ENCODE measurements around the gene NID1. TPM values are rescaled to one million over a fixed set of nuclear protein-coding genes. Genes with fewer than 3 reads are reported as not detected.

NID1 gene
- total and polyA plus RNA-seq, 7 donors, result 12.0 to 31.8 (median 22.2) TPM

DNA sequence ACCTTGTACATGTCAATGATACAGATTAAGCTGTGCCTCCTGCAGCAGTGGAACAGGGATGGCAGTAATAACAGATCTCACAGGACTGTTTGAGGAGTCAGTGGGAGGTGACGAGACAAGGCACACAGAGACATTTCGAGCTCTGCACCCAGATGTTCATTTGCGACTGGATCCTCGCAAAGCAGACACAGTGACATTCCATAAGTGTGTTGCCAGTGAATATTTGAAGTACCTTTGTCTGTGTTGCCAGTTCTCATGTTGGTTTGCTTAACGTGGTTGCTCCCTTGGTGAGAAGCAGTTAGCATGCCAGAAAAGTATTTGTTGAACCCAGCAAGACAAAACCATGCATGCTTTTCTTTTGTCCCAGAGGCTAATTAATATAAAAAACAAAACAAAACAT is 67.0 kb downstream of the NID1 start:
- H3K27ac ChIP-seq, result no peak overlapping the region
- TF ChIP-seq, protein P1, sequence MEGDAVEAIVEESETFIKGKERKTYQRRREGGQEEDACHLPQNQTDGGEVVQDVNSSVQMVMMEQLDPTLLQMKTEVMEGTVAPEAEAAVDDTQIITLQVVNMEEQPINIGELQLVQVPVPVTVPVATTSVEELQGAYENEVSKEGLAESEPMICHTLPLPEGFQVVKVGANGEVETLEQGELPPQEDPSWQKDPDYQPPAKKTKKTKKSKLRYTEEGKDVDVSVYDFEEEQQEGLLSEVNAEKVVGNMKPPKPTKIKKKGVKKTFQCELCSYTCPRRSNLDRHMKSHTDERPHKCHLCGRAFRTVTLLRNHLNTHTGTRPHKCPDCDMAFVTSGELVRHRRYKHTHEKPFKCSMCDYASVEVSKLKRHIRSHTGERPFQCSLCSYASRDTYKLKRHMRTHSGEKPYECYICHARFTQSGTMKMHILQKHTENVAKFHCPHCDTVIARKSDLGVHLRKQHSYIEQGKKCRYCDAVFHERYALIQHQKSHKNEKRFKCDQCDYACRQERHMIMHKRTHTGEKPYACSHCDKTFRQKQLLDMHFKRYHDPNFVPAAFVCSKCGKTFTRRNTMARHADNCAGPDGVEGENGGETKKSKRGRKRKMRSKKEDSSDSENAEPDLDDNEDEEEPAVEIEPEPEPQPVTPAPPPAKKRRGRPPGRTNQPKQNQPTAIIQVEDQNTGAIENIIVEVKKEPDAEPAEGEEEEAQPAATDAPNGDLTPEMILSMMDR (IDR thresholded peaks at IDR 0.05), result no peak

DNA sequence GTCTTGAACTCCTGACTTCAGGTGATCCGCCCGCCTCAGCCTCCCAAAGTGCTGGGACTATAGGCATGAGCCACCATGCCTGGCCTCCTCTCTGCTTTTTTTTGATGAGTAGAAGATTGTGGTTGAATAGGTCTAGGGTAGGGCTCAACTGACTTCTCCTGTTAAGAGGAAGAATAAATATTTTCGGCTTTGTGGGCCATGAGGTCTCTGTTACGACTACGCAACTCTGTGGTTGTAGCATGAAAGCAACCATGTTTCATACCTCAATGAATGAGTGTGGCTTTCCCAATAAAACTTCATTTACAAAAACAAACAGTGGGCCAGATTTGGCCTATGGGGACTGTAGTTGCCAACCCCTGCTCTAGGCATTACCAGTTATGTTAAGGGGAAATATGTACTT is 67.8 kb downstream of the NID1 start:
- Histone ChIP-seq H3K27ac (no peak overlapping the region), H3K27me3 (ENCODE audit: insufficient read depth in 3 of 3, low read length in 2 of 3) (no peaks in the 10 kb centered on the region), H3K4me1 (no peaks in the 10 kb centered on the region), H3K36me3 (ENCODE audit: insufficient read depth in 1 of 2, low read depth in 1 of 2) (peaks cover 0 to 11% of the 10 kb centered on the region in 2 donors), H3K4me3 (no peak overlapping the region), H3K9me3 (no peaks in the 10 kb centered on the region)
- intact Hi-C loops (cut with DNase I), result no loop called here
- whole genome bisulfite sequencing, 3 donors, result 87 to 95% (median 88%) methylated on average over 4 to 5 of the region's 5 CpGs
- DNase-seq, result no peak
- TF ChIP-seq, protein P1 (IDR thresholded peaks at IDR 0.05), result no peak
- ATAC-seq, result no peak

More for the DNA sequence above, 67.0 kb downstream of the NID1 start:
- no peaks in the 10 kb centered on the region for H3K9me3 ChIP-seq
- DNase-seq, result no peak
- peaks cover 0 to 8% of the 10 kb centered on the region in 2 donors for H3K36me3 ChIP-seq (ENCODE audit: insufficient read depth in 1 of 2, low read depth in 1 of 2)
- H3K27me3 ChIP-seq (ENCODE audit: insufficient read depth in 3 of 3, low read length in 2 of 3), result no peaks in the 10 kb centered on the region
- WGBS, 3 donors, result 88 to 92% (median 89%) methylated on average over 5 of the region's 5 CpGs
- H3K4me1 ChIP-seq, result no peaks in the 10 kb centered on the region
- H3K4me3 ChIP-seq, result no peak overlapping the region
- intact Hi-C loops (cut with DNase I), result no loop called here
- ATAC-seq, result no peak

DNA sequence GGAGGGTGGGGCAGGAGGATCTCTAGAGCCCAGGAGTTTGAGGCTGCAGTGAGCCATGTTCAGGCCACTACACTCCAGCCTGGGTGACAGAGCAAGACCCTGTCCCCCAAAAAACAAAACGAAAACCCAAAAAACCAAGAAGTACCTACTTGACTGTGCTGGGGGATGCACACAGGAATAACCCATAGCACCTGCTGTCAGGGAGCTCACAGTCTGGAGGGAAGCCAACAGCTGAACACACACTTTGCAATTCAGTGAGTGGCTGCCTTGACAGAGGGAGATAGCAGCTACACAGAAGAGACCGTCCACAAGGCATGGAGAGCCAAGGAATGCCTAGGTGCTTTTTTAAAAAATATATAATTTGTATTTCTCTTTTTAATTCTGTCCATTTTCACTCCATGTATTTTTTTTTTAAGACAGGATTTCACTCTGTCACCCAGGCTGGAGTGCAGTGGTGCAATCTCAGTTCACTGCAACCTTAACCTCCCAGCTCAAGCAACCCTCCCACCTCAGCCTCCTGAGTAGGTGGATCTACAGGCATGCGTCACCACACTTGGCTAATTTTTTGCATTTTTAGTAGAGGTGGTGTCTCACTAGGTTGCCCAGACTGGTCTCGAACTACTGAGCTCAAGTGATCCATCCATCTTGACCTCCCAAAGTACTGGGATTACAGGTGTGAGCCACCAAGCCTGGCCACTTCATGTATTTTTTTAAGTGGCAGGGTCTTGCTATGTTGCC is 68.7 kb downstream of the NID1 start:
- intact Hi-C loops (cut with DNase I), result no loop called here

DNA sequence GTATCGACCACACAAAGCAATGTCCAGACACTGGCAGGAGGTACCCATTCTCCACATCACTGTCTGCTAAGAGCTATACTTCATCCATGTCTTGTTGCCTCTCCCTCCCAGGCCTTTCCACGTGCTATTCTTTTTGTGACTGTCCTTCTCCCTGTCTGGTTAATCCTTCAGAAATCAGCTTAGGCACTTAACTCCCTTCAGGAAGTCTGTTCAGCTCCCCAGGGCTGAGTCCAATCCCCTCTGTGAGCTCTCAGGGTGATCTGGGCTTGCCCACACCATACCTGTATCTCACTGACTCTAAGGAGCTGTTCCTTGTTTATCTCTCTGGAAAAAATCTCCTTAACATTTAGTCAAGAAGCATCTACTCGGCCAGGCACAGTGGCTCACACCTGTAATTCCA is 69.4 kb downstream of the NID1 start:
- no peak overlapping the region for H3K27ac ChIP-seq
- peaks cover 0 to 12% of the 10 kb centered on the region in 2 donors for H3K36me3 ChIP-seq (ENCODE audit: insufficient read depth in 1 of 2, low read depth in 1 of 2)
- H3K4me1 ChIP-seq, result no peaks in the 10 kb centered on the region
- no peak for DNase-seq
- WGBS, 3 donors, result 90 to 93% (median 92%) methylated on average over 3 of the region's 3 CpGs
- ATAC-seq, result no peak
- H3K9me3 ChIP-seq, result no peaks in the 10 kb centered on the region
- TF ChIP-seq, protein P1 (IDR thresholded peaks at IDR 0.05), result no peak
- no peaks in the 10 kb centered on the region for H3K27me3 ChIP-seq (ENCODE audit: insufficient read depth in 3 of 3, low read length in 2 of 3)
- intact Hi-C loops (cut with DNase I), result no loop called here
- H3K4me3 ChIP-seq, result no peak overlapping the region

More for the DNA sequence above, 68.7 kb downstream of the NID1 start:
- Histone ChIP-seq H3K4me3 (no peak overlapping the region), H3K9me3 (no peaks in the 10 kb centered on the region), H3K36me3 (ENCODE audit: insufficient read depth in 1 of 2, low read depth in 1 of 2) (peaks cover 0 to 11% of the 10 kb centered on the region in 2 donors), H3K4me1 (no peaks in the 10 kb centered on the region), H3K27ac (no peak overlapping the region), H3K27me3 (ENCODE audit: insufficient read depth in 3 of 3, low read length in 2 of 3) (no peaks in the 10 kb centered on the region)
- ATAC-seq, result no peak
- TF ChIP-seq, protein P1 (IDR thresholded peaks at IDR 0.05), result no peak
- no peak for DNase-seq
- 87 to 91% (median 88%) methylated on average over 4 of the region's 4 CpGs for WGBS, 3 donors

DNA sequence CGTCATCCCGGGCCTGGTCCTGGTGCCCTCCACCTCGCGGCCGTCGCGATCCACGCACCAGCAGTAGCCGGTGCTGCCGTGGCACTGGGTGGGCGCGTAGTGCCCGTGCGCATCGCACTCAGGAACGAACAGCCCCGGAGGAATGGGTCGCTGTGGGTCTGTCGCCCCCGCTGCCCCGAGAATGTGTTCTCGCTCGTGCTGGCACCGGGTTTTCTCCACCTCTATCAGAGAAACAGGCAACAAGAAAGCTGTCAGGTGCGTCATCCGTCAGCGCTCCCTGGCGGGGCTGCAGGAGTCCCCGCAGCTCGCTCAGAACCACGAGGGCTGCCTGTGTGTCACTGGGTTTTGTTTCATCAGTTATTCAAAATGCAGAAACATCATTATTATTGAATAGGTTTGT is 71.2 kb downstream of the NID1 start:
- ATAC-seq, result no peak

More for the DNA sequence above, 71.2 kb downstream of the NID1 start:
- DNase-seq, result no peak
- 95 to 98% (median 96%) methylated on average over 31 of the region's 31 CpGs for WGBS, 3 donors
- TF ChIP-seq, protein P1 (IDR thresholded peaks at IDR 0.05), result no peak
- Histone ChIP-seq H3K27ac (no peak overlapping the region), H3K9me3 (no peaks in the 10 kb centered on the region), H3K4me1 (no peaks in the 10 kb centered on the region), H3K36me3 (ENCODE audit: insufficient read depth in 1 of 2, low read depth in 1 of 2) (peaks cover 0 to 23% of the 10 kb centered on the region in 2 donors), H3K4me3 (no peak overlapping the region), H3K27me3 (ENCODE audit: insufficient read depth in 3 of 3, low read length in 2 of 3) (no peaks in the 10 kb centered on the region)
- intact Hi-C loops (cut with DNase I), result no loop called here

Data from psoas muscle (tissue), 8 donors.